Type B pancreatic cell (in vitro differentiated cells): ENCODE data around the gene CEP112. TPM values are rescaled to one million over a fixed set of nuclear protein-coding genes. Genes with fewer than 3 reads are reported as not detected.

Experiments used
- DNase-seq: peaks from one replicate; pipeline ENCODE4 v3.0.0; 2021; ENCODE audit warnings: mixed read lengths; ENCODE audit not compliant: unreplicated experiment; ENCODE audit errors: extremely low spot score
- H3K27ac Mint-ChIP-seq: 2 replicates; pipeline ENCODE4 v1.8.0; 2021; ENCODE audit warnings: mild to moderate bottlenecking, mixed read lengths
- H3K27me3 Mint-ChIP-seq: 2 replicates; pipeline ENCODE4 v1.8.0; 2021; ENCODE audit warnings: mixed read lengths
- H3K36me3 Mint-ChIP-seq: 2 replicates; pipeline ENCODE4 v1.8.0; 2021; ENCODE audit warnings: mixed read lengths
- H3K4me1 Mint-ChIP-seq: one replicate; pipeline ENCODE4 v1.8.0; 2021; ENCODE audit warnings: mixed read lengths; ENCODE audit not compliant: unreplicated experiment
- H3K4me3 Mint-ChIP-seq: 2 replicates; pipeline ENCODE4 v1.8.0; 2021; ENCODE audit warnings: mild to moderate bottlenecking, mixed read lengths
- H3K9me3 Mint-ChIP-seq: 2 replicates; pipeline ENCODE4 v1.8.0; 2021; ENCODE audit warnings: mixed read lengths
- CTCF ChIP-seq: fragments of 200-600 bp; sonication (generic); conservative IDR thresholded peaks from 2 replicates; pipeline ENCODE4 v1.5.0; 2021; ENCODE audit warnings: antibody characterized with exemption, mild to moderate bottlenecking
- total RNA-seq: library from RNA; stranded (reverse); gene quantifications from 2 replicates; pipeline ENCODE4 v1.2.1, GENCODE V29; 2021; ENCODE audit warnings: low replicate concordance

The CEP112 gene
- total RNA-seq, 1 donor from 2014 or later: 18.0 TPM

GRCh38 chr17:66233023-66233753, 41.3 kb upstream of the CEP112 start:
- Mint-ChIP-seq H3K27ac (no peak overlapping the region), H3K9me3 (no peaks in the 10 kb centered on the region), H3K4me1 (no peaks in the 10 kb centered on the region), H3K27me3 (peaks cover 10% of the 10 kb centered on the region), H3K36me3 (no peaks in the 10 kb centered on the region), H3K4me3 (no peak overlapping the region)
- TF ChIP-seq CTCF: no peak
- no peak for DNase-seq

GRCh38 chr17:66230922-66231591, 39.1 kb upstream of the CEP112 start:
- Mint-ChIP-seq H3K4me1 (no peaks in the 10 kb centered on the region), H3K27me3 (peaks cover 7% of the 10 kb centered on the region), H3K27ac (no peak overlapping the region), H3K36me3 (no peaks in the 10 kb centered on the region), H3K9me3 (no peaks in the 10 kb centered on the region), H3K4me3 (no peak overlapping the region)
- no peak for TF ChIP-seq CTCF
- DNase-seq: no peak

- Mint-ChIP-seq H3K27me3 (peaks cover 11% of the 10 kb centered on the region), H3K4me3 (no peak overlapping the region), H3K9me3 (no peaks in the 10 kb centered on the region), H3K36me3 (no peaks in the 10 kb centered on the region), H3K27ac (no peak overlapping the region), H3K4me1 (no peaks in the 10 kb centered on the region)
- no peak for TF ChIP-seq CTCF
- DNase-seq: no peak
Observed at GRCh38 chr17:66229783-66230538, 38.0 kb upstream of the CEP112 start.

- DNase-seq: no peak
- peaks cover 11% of the 10 kb centered on the region for H3K27me3 Mint-ChIP-seq
- TF ChIP-seq CTCF: no peak
- H3K4me3 Mint-ChIP-seq: no peak within 1 kb of the TSS
- H3K9me3 Mint-ChIP-seq: no peaks in the 10 kb centered on the region
- no peak within 1 kb of the TSS for H3K27ac Mint-ChIP-seq
- H3K36me3 Mint-ChIP-seq: no peaks in the 10 kb centered on the region
- no peaks in the 10 kb centered on the region for H3K4me1 Mint-ChIP-seq
Observed at GRCh38 chr17:66228887-66229782, 37.2 kb upstream of the CEP112 start, which contains the start of gene APOH. APOH (minus strand) TSS chr17:66229415; CDS start chr17:66229379, 36 bp downstream.
